Activated T-helper 17 cell treated with anti-CD3 and anti-CD28 coated beads, Interleukin-2, amount 50 U/mL, for 72 hours (primary cell): ENCODE results near the gene PROCR. TPM values are rescaled to one million over a fixed set of nuclear protein-coding genes. Genes with fewer than 3 reads are reported as not detected.

Experiments used
- ATAC-seq: fragments of 150-1000 bp; cut with Tn5 transposase; replicated peaks from 2 replicates; pipeline ENCODE4 v1.10.0; 2021; ENCODE audit warnings: mild to moderate bottlenecking, moderate library complexity
- H3K27ac Mint-ChIP-seq: one replicate; pipeline ENCODE4 v1.8.0; 2022; ENCODE audit warnings: mixed read lengths
- H3K27me3 Mint-ChIP-seq: one replicate; pipeline ENCODE4 v1.8.0; 2022; ENCODE audit warnings: mixed read lengths
- H3K36me3 Mint-ChIP-seq: one replicate; pipeline ENCODE4 v1.8.0; 2022; ENCODE audit warnings: low read depth, mild to moderate bottlenecking, mixed read lengths
- H3K4me1 Mint-ChIP-seq: one replicate; pipeline ENCODE4 v1.8.0; 2022; ENCODE audit warnings: mixed read lengths
- H3K4me3 Mint-ChIP-seq: one replicate; pipeline ENCODE4 v1.8.0; 2022; ENCODE audit warnings: mild to moderate bottlenecking, mixed read lengths
- H3K9me3 Mint-ChIP-seq: one replicate; pipeline ENCODE4 v1.8.0; 2022; ENCODE audit warnings: mixed read lengths
- total RNA-seq, 2 donors: library from RNA; stranded (reverse); gene quantifications; one replicate each; pipeline ENCODE4 v1.2.3, GENCODE V29; 2022

PROCR gene
- 1 to 10 TPM; 1.8 to 2.5 TPM for total RNA-seq

GRCh38 chr20:35171753-35172433 is at the start of gene PROCR:
PROCR (plus strand) TSS chr20:35172072; CDS start chr20:35172155, 83 bp downstream.
- Mint-ChIP-seq H3K9me3 (no peaks in the 10 kb centered on the region), H3K4me3 (peak within 1 kb of the TSS; percentile 74), H3K27ac (peak within 1 kb of the TSS; percentile 86), H3K4me1 (peaks cover 14% of the 10 kb centered on the region), H3K27me3 (no peaks in the 10 kb centered on the region), H3K36me3 (no peaks in the 10 kb centered on the region)
- peak; percentile 75 for ATAC-seq

GRCh38 chr20:35122756-35123405 is 49.0 kb upstream of the PROCR start:
- ATAC-seq = no peak
- Mint-ChIP-seq H3K36me3 (peaks cover 98% of the 10 kb centered on the region), H3K27me3 (no peaks in the 10 kb centered on the region), H3K27ac (peak overlapping the region; percentile 15), H3K4me3 (no peak overlapping the region), H3K4me1 (peaks cover 1% of the 10 kb centered on the region), H3K9me3 (no peaks in the 10 kb centered on the region)

GRCh38 chr20:35125753-35126152 is 46.1 kb upstream of the PROCR start:
- H3K9me3 Mint-ChIP-seq = no peaks in the 10 kb centered on the region
- H3K36me3 Mint-ChIP-seq = peaks cover 98% of the 10 kb centered on the region
- no peak for ATAC-seq
- H3K27me3 Mint-ChIP-seq = no peaks in the 10 kb centered on the region
- peak overlapping the region; percentile 25 for H3K27ac Mint-ChIP-seq
- H3K4me3 Mint-ChIP-seq = no peak overlapping the region
- H3K4me1 Mint-ChIP-seq = no peaks in the 10 kb centered on the region

- Mint-ChIP-seq H3K36me3 (peaks cover 96% of the 10 kb centered on the region), H3K27me3 (no peaks in the 10 kb centered on the region), H3K4me3 (no peak overlapping the region), H3K9me3 (no peaks in the 10 kb centered on the region), H3K27ac (no peak overlapping the region), H3K4me1 (no peaks in the 10 kb centered on the region)
- no peak for ATAC-seq
Observed at GRCh38 chr20:35129647-35130069, 42.2 kb upstream of the PROCR start.

- Mint-ChIP-seq H3K4me3 (no peak overlapping the region), H3K4me1 (no peaks in the 10 kb centered on the region), H3K27me3 (no peaks in the 10 kb centered on the region), H3K9me3 (no peaks in the 10 kb centered on the region), H3K27ac (no peak overlapping the region), H3K36me3 (peaks cover 95% of the 10 kb centered on the region)
- ATAC-seq = no peak
Observed at GRCh38 chr20:35131934-35132333, 39.9 kb upstream of the PROCR start.

- Mint-ChIP-seq H3K4me1 (no peaks in the 10 kb centered on the region), H3K4me3 (no peak overlapping the region), H3K9me3 (no peaks in the 10 kb centered on the region), H3K36me3 (peaks cover 96% of the 10 kb centered on the region), H3K27ac (no peak overlapping the region), H3K27me3 (no peaks in the 10 kb centered on the region)
- ATAC-seq = no peak
Observed at GRCh38 chr20:35133031-35133430, 38.8 kb upstream of the PROCR start.

- no peaks in the 10 kb centered on the region for H3K27me3 Mint-ChIP-seq
- no peaks in the 10 kb centered on the region for H3K9me3 Mint-ChIP-seq
- H3K4me3 Mint-ChIP-seq = no peak overlapping the region
- no peak overlapping the region for H3K27ac Mint-ChIP-seq
- no peak for ATAC-seq
- peaks cover 96% of the 10 kb centered on the region for H3K36me3 Mint-ChIP-seq
- H3K4me1 Mint-ChIP-seq = no peaks in the 10 kb centered on the region
Observed at GRCh38 chr20:35133735-35134134, 38.1 kb upstream of the PROCR start.

- H3K9me3 Mint-ChIP-seq = no peaks in the 10 kb centered on the region
- no peak overlapping the region for H3K27ac Mint-ChIP-seq
- no peak for ATAC-seq
- peaks cover 96% of the 10 kb centered on the region for H3K36me3 Mint-ChIP-seq
- no peaks in the 10 kb centered on the region for H3K27me3 Mint-ChIP-seq
- no peak overlapping the region for H3K4me3 Mint-ChIP-seq
- H3K4me1 Mint-ChIP-seq = no peaks in the 10 kb centered on the region
Observed at GRCh38 chr20:35134472-35134871, 37.4 kb upstream of the PROCR start.

GRCh38 chr20:35134880-35135279 is 37.0 kb upstream of the PROCR start:
- Mint-ChIP-seq H3K4me1 (no peaks in the 10 kb centered on the region), H3K27ac (no peak overlapping the region), H3K27me3 (no peaks in the 10 kb centered on the region), H3K9me3 (no peaks in the 10 kb centered on the region), H3K36me3 (peaks cover 96% of the 10 kb centered on the region), H3K4me3 (no peak overlapping the region)
- ATAC-seq = no peak

- no peak overlapping the region for H3K27ac Mint-ChIP-seq
- H3K27me3 Mint-ChIP-seq = no peaks in the 10 kb centered on the region
- H3K4me3 Mint-ChIP-seq = no peak overlapping the region
- no peaks in the 10 kb centered on the region for H3K4me1 Mint-ChIP-seq
- no peaks in the 10 kb centered on the region for H3K9me3 Mint-ChIP-seq
- peaks cover 96% of the 10 kb centered on the region for H3K36me3 Mint-ChIP-seq
- ATAC-seq = no peak
Observed at GRCh38 chr20:35135867-35136586, 35.8 kb upstream of the PROCR start.

GRCh38 chr20:35144694-35145093 is 27.2 kb upstream of the PROCR start:
- Mint-ChIP-seq H3K27ac (peak overlapping the region; percentile 26), H3K9me3 (no peaks in the 10 kb centered on the region), H3K27me3 (no peaks in the 10 kb centered on the region), H3K4me3 (peak overlapping the region; percentile 51), H3K36me3 (peaks cover 78% of the 10 kb centered on the region), H3K4me1 (peaks cover 17% of the 10 kb centered on the region)
- ATAC-seq = no peak

GRCh38 chr20:35145141-35145564 is 26.7 kb upstream of the PROCR start:
- H3K27me3 Mint-ChIP-seq = no peaks in the 10 kb centered on the region
- ATAC-seq = peak; percentile 15
- peaks cover 74% of the 10 kb centered on the region for H3K36me3 Mint-ChIP-seq
- H3K4me3 Mint-ChIP-seq = peak overlapping the region; percentile 51
- no peaks in the 10 kb centered on the region for H3K9me3 Mint-ChIP-seq
- H3K27ac Mint-ChIP-seq = peak overlapping the region; percentile 26
- H3K4me1 Mint-ChIP-seq = peaks cover 17% of the 10 kb centered on the region

- no peaks in the 10 kb centered on the region for H3K9me3 Mint-ChIP-seq
- peaks cover 61% of the 10 kb centered on the region for H3K36me3 Mint-ChIP-seq
- H3K27me3 Mint-ChIP-seq = no peaks in the 10 kb centered on the region
- peak; percentile 34 for ATAC-seq
- peak overlapping the region; percentile 95 for H3K27ac Mint-ChIP-seq
- peak overlapping the region; percentile 95 for H3K4me3 Mint-ChIP-seq
- H3K4me1 Mint-ChIP-seq = peaks cover 17% of the 10 kb centered on the region
Observed at GRCh38 chr20:35146299-35146919, 25.5 kb upstream of the PROCR start.

- H3K4me1 Mint-ChIP-seq = peaks cover 17% of the 10 kb centered on the region
- H3K27me3 Mint-ChIP-seq = no peaks in the 10 kb centered on the region
- peaks cover 55% of the 10 kb centered on the region for H3K36me3 Mint-ChIP-seq
- H3K4me3 Mint-ChIP-seq = peak within 1 kb of the TSS; percentile 95
- H3K27ac Mint-ChIP-seq = peak within 1 kb of the TSS; percentile 95
- peak; percentile 89 for ATAC-seq
- no peaks in the 10 kb centered on the region for H3K9me3 Mint-ChIP-seq
Observed at GRCh38 chr20:35146920-35147574, 24.8 kb upstream of the PROCR start, which contains the start of gene EDEM2. EDEM2 (minus strand) TSS chr20:35147336; CDS start chr20:35147258, 78 bp downstream.
